Measurements from ENCODE around the gene FRMPD1.

Gene FRMPD1

GRCh38 chr9:37740631-37741328, 90.0 kb downstream of the FRMPD1 start:
- H3K27me3 ChIP-seq (replicated peaks) = no peaks in the 10 kb centered on the region
- H3K27ac ChIP-seq = no peak overlapping the region
- no peak for DNase-seq
- TF ChIP-seq CTCF (IDR thresholded peaks at IDR 0.05; ENCODE audit: low read depth, low read length, missing control alignments) = no peak
- no peaks in the 10 kb centered on the region for H3K36me3 ChIP-seq (replicated peaks)
- H3K4me3 ChIP-seq (ENCODE audit: low read depth, low read length) = no peak overlapping the region
- in situ Hi-C loops (cut with HindIII; ENCODE audit: low pct_ligation_motif_present, low sequenced_read_pairs) = loop anchor here (25.0 kb wide), 1 partner anchor 103 kb away; no protein-coding TSS in a partner anchor

GRCh38 chr9:37745970-37746369, 95.2 kb downstream of the FRMPD1 start:
- Histone ChIP-seq H3K27ac (no peak overlapping the region), H3K4me3 (ENCODE audit: low read depth, low read length) (no peak overlapping the region), H3K27me3 (replicated peaks) (no peaks in the 10 kb centered on the region), H3K36me3 (replicated peaks) (no peaks in the 10 kb centered on the region)
- in situ Hi-C loops (cut with HindIII; ENCODE audit: low pct_ligation_motif_present, low sequenced_read_pairs) = loop anchor here (25.0 kb wide), 1 partner anchor 109 kb away; no protein-coding TSS in a partner anchor
- no peak for DNase-seq
- TF ChIP-seq CTCF (IDR thresholded peaks at IDR 0.05; ENCODE audit: low read depth, low read length, missing control alignments) = no peak

- Histone ChIP-seq H3K36me3 (replicated peaks) (no peaks in the 10 kb centered on the region), H3K4me3 (ENCODE audit: low read depth, low read length) (no peak overlapping the region), H3K27ac (no peak overlapping the region), H3K27me3 (replicated peaks) (no peaks in the 10 kb centered on the region)
- TF ChIP-seq CTCF (IDR thresholded peaks at IDR 0.05; ENCODE audit: low read depth, low read length, missing control alignments) = no peak
- DNase-seq = no peak
- in situ Hi-C loops (cut with HindIII; ENCODE audit: low pct_ligation_motif_present, low sequenced_read_pairs) = loop anchor here (25.0 kb wide), 1 partner anchor 109 kb away; no protein-coding TSS in a partner anchor
Observed at GRCh38 chr9:37746448-37747270, 95.9 kb downstream of the FRMPD1 start.

- H3K27me3 ChIP-seq (replicated peaks) = no peaks in the 10 kb centered on the region
- peak; percentile 65 for DNase-seq
- in situ Hi-C loops (cut with HindIII; ENCODE audit: low pct_ligation_motif_present, low sequenced_read_pairs) = loop anchor here (25.0 kb wide), 1 partner anchor 110 kb away; no protein-coding TSS in a partner anchor
- no peaks in the 10 kb centered on the region for H3K36me3 ChIP-seq (replicated peaks)
- no peak overlapping the region for H3K27ac ChIP-seq
- H3K4me3 ChIP-seq (ENCODE audit: low read depth, low read length) = no peak overlapping the region
- TF ChIP-seq CTCF (IDR thresholded peaks at IDR 0.05; ENCODE audit: low read depth, low read length, missing control alignments) = peak; percentile 97
Observed at GRCh38 chr9:37747271-37747753, 96.6 kb downstream of the FRMPD1 start.

DNA sequence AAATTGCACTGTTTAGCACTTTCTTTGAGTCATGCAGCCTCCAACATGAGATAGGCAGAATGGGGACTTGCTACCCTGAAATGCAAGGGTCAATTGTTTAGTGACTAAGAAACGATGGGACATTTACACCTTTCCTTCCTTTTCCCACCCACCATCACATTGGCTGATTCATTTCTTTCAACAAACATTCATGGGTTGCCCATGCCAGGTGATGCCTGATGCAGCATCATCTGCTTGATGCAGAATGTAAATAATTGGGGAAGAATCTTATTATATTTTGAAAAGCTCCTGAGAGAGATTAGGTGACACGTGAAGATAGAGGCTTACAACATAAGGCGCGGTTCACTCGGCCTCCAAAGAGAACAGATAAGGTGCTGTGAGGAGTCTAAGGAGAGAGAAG, 98.4 kb downstream of the FRMPD1 start:
- Histone ChIP-seq H3K36me3 (replicated peaks) (no peaks in the 10 kb centered on the region), H3K27me3 (replicated peaks) (no peaks in the 10 kb centered on the region), H3K4me3 (ENCODE audit: low read depth, low read length) (no peak overlapping the region), H3K27ac (no peak overlapping the region)
- DNase-seq = no peak
- no peak for TF ChIP-seq CTCF (IDR thresholded peaks at IDR 0.05; ENCODE audit: low read depth, low read length, missing control alignments)
- in situ Hi-C loops (cut with HindIII; ENCODE audit: low pct_ligation_motif_present, low sequenced_read_pairs) = loop anchor here (25.0 kb wide), 1 partner anchor 112 kb away; no protein-coding TSS in a partner anchor
